GM20431 (cell line): Measurements from ENCODE around the gene PTPRJ.
"Not testable (repeated sequence)": the region's sequence is repeated elsewhere in the genome, so short reads cannot be mapped to it uniquely, and the experiment has no call there.

ENCODE experiments used
- in situ Hi-C: fragments of 300-500 bp; cut with MseI, MboI; formaldehyde crosslinking; loops from one replicate; pipeline ENCODE4 v1.15.0; 2020; ENCODE audit warnings: low sequenced_read_pairs; ENCODE audit not compliant: unreplicated experiment

The PTPRJ gene

GRCh38 chr11:48013269-48013901 is 33.0 kb downstream of the PTPRJ start:
- in situ Hi-C loops: no loop called here

- in situ Hi-C loops: no loop called here
Observed at GRCh38 chr11:48014917-48015316, 34.6 kb downstream of the PTPRJ start.

GRCh38 chr11:48017105-48017830 is 36.9 kb downstream of the PTPRJ start:
- in situ Hi-C loops: no loop called here

- in situ Hi-C loops: no loop called here
Observed at GRCh38 chr11:48017831-48018527, 37.6 kb downstream of the PTPRJ start.

GRCh38 chr11:48018528-48019216 is 38.3 kb downstream of the PTPRJ start:
- in situ Hi-C loops: no loop called here

- in situ Hi-C loops: no loop called here
Observed at GRCh38 chr11:48019217-48019584, 38.8 kb downstream of the PTPRJ start.

GRCh38 chr11:48019595-48019994 is 39.2 kb downstream of the PTPRJ start:
- in situ Hi-C loops: no loop called here

GRCh38 chr11:48020092-48020755 is 39.9 kb downstream of the PTPRJ start:
- in situ Hi-C loops: no loop called here

GRCh38 chr11:48021201-48021820 is 41.0 kb downstream of the PTPRJ start:
- in situ Hi-C loops: not testable (repeated sequence)

GRCh38 chr11:48022445-48022844 is 42.1 kb downstream of the PTPRJ start:
- in situ Hi-C loops: no loop called here

GRCh38 chr11:48023608-48024007 is 43.2 kb downstream of the PTPRJ start:
- in situ Hi-C loops: not testable (repeated sequence)

GRCh38 chr11:48024635-48025071 is 44.3 kb downstream of the PTPRJ start:
- in situ Hi-C loops: no loop called here

GRCh38 chr11:48025293-48025983 is 45.1 kb downstream of the PTPRJ start:
- in situ Hi-C loops: no loop called here

GRCh38 chr11:48025984-48026340 is 45.6 kb downstream of the PTPRJ start:
- in situ Hi-C loops: no loop called here

GRCh38 chr11:48028914-48029680 is 48.7 kb downstream of the PTPRJ start:
- in situ Hi-C loops: no loop called here

- in situ Hi-C loops: no loop called here
Observed at GRCh38 chr11:48029681-48030290, 49.4 kb downstream of the PTPRJ start.

- in situ Hi-C loops: no loop called here
Observed at GRCh38 chr11:48031602-48032001, 51.2 kb downstream of the PTPRJ start.

- in situ Hi-C loops: no loop called here
Observed at GRCh38 chr11:48032721-48033120, 52.4 kb downstream of the PTPRJ start.
